ENCODE results near the gene WDR64. TPM values are rescaled to one million over a fixed set of nuclear protein-coding genes. Genes with fewer than 3 reads are reported as not detected.

Gene WDR64
- total RNA-seq, 1 donor from 2014 or later, result not detected

- Mint-ChIP-seq H3K27ac (ENCODE audit: unreplicated experiment) (no peak overlapping the region), H3K36me3 (ENCODE audit: unreplicated experiment) (no peaks in the 10 kb centered on the region), H3K4me1 (ENCODE audit: low read depth, unreplicated experiment) (no peaks in the 10 kb centered on the region), H3K9me3 (ENCODE audit: unreplicated experiment) (no peaks in the 10 kb centered on the region), H3K4me3 (ENCODE audit: unreplicated experiment) (no peak overlapping the region), H3K27me3 (ENCODE audit: unreplicated experiment) (no peaks in the 10 kb centered on the region)
- no peak for DNase-seq
- TF ChIP-seq CTCF (IDR thresholded peaks at IDR 0.05; ENCODE audit: partially characterized antibody, unreplicated experiment), result no peak
Observed at GRCh38 chr1:241660424-241660972, 8.4 kb downstream of the WDR64 start.

GRCh38 chr1:241666419-241666818 lies 14.3 kb downstream of the WDR64 start:
- Mint-ChIP-seq H3K36me3 (ENCODE audit: unreplicated experiment) (no peaks in the 10 kb centered on the region), H3K27me3 (ENCODE audit: unreplicated experiment) (no peaks in the 10 kb centered on the region), H3K4me3 (ENCODE audit: unreplicated experiment) (no peak overlapping the region), H3K9me3 (ENCODE audit: unreplicated experiment) (no peaks in the 10 kb centered on the region), H3K27ac (ENCODE audit: unreplicated experiment) (no peak overlapping the region), H3K4me1 (ENCODE audit: low read depth, unreplicated experiment) (no peaks in the 10 kb centered on the region)
- DNase-seq, result no peak
- no peak for TF ChIP-seq CTCF (IDR thresholded peaks at IDR 0.05; ENCODE audit: partially characterized antibody, unreplicated experiment)

GRCh38 chr1:241672301-241672700 lies 20.2 kb downstream of the WDR64 start:
- no peaks in the 10 kb centered on the region for H3K4me1 Mint-ChIP-seq (ENCODE audit: low read depth, unreplicated experiment)
- H3K27me3 Mint-ChIP-seq (ENCODE audit: unreplicated experiment), result no peaks in the 10 kb centered on the region
- no peak for DNase-seq
- no peaks in the 10 kb centered on the region for H3K36me3 Mint-ChIP-seq (ENCODE audit: unreplicated experiment)
- H3K4me3 Mint-ChIP-seq (ENCODE audit: unreplicated experiment), result no peak overlapping the region
- H3K27ac Mint-ChIP-seq (ENCODE audit: unreplicated experiment), result no peak overlapping the region
- no peaks in the 10 kb centered on the region for H3K9me3 Mint-ChIP-seq (ENCODE audit: unreplicated experiment)
- no peak for TF ChIP-seq CTCF (IDR thresholded peaks at IDR 0.05; ENCODE audit: partially characterized antibody, unreplicated experiment)

GRCh38 chr1:241674805-241675384 lies 22.8 kb downstream of the WDR64 start:
- no peak for DNase-seq
- H3K27me3 Mint-ChIP-seq (ENCODE audit: unreplicated experiment), result no peaks in the 10 kb centered on the region
- no peaks in the 10 kb centered on the region for H3K4me1 Mint-ChIP-seq (ENCODE audit: low read depth, unreplicated experiment)
- no peak overlapping the region for H3K27ac Mint-ChIP-seq (ENCODE audit: unreplicated experiment)
- H3K36me3 Mint-ChIP-seq (ENCODE audit: unreplicated experiment), result no peaks in the 10 kb centered on the region
- H3K4me3 Mint-ChIP-seq (ENCODE audit: unreplicated experiment), result no peak overlapping the region
- no peaks in the 10 kb centered on the region for H3K9me3 Mint-ChIP-seq (ENCODE audit: unreplicated experiment)
- no peak for TF ChIP-seq CTCF (IDR thresholded peaks at IDR 0.05; ENCODE audit: partially characterized antibody, unreplicated experiment)

- H3K4me3 Mint-ChIP-seq (ENCODE audit: unreplicated experiment), result no peak overlapping the region
- no peaks in the 10 kb centered on the region for H3K4me1 Mint-ChIP-seq (ENCODE audit: low read depth, unreplicated experiment)
- H3K36me3 Mint-ChIP-seq (ENCODE audit: unreplicated experiment), result no peaks in the 10 kb centered on the region
- DNase-seq, result no peak
- no peaks in the 10 kb centered on the region for H3K9me3 Mint-ChIP-seq (ENCODE audit: unreplicated experiment)
- no peak overlapping the region for H3K27ac Mint-ChIP-seq (ENCODE audit: unreplicated experiment)
- no peaks in the 10 kb centered on the region for H3K27me3 Mint-ChIP-seq (ENCODE audit: unreplicated experiment)
- no peak for TF ChIP-seq CTCF (IDR thresholded peaks at IDR 0.05; ENCODE audit: partially characterized antibody, unreplicated experiment)
Observed at GRCh38 chr1:241675983-241676382, 23.9 kb downstream of the WDR64 start.

Data from glutamatergic neuron (in vitro differentiated cells).